NCI-H2107 treated with DMSO at 0.1 percent for 48 hours (cell line): ENCODE data around the gene RHOT1.
A peak's percentile ranks its signal among the peaks of the same experiment; 100 is the strongest.
"Not testable (repeated sequence)": the region's sequence is repeated elsewhere in the genome, so short reads cannot be mapped to it uniquely, and the experiment has no call there.

Experiments used
- DNase-seq: peaks from one replicate; lab custom pipeline; 2025; ENCODE audit not compliant: unreplicated experiment; lab: John Stamatoyannopoulos, UW

RHOT1 gene

DNA sequence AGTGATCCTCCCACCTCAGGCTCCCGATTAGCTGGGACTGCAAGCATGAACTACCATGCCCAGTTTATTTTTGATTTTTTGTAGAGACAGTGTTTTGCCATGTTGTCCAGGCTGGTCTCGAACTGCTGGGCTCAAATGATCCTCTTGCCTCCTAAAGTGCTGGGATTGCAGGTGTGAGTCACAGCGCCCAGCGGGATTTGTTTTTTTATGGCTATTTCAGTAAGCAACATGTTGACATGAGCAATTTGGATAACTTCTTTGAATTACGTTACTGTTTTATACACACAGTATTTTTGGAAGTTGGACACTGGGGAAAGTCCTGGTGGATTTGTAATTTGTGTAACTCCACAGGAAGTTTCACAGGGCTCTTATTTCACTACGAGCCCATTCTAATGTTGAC lies 18.5 kb upstream of the RHOT1 start:
- DNase-seq = no peak

DNA sequence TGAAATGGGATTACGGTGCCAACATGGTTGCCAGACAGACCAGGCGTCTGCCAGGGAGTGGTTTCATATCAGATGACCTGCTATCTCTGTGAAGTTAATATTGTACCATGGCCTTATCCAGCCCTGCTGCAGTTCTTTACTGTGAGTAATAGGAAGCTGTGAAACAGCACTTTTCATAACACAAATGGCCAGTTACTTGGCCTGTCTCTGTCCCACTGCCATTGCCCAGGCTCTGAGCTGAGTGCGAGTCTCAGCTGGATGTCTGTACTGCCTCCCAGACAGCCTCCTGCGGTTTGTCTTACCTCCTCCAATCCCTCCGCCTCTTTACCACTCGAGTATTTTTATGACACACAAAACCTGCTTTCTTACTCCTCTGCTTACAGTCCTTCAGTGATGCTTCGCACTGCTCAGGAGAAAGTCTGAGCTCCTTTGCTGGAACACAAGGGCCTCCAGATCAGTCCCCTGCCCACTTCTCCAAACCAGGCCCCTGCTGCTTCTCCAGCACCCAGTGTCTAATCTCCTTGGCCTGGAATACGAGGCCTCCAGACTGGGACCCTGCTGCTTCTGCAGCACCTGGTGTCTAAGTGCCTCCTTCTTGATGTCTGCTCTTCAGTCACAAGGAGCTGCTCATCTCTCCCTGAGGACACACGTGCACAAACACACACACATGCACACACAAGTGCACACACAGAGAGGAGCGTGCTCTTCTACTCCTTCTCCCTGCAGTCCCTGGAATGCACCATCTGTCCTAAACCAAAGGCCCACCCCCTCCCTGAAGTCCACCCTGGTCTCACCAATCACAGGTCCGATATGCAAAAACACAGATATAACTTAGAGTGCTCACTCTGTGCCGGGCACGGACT lies 17.1 kb upstream of the RHOT1 start:
- no peak for DNase-seq

- DNase-seq = no peak
These were observed 16.5 kb upstream of the RHOT1 start for GRCh38 chr17:32125848-32126153.

DNA sequence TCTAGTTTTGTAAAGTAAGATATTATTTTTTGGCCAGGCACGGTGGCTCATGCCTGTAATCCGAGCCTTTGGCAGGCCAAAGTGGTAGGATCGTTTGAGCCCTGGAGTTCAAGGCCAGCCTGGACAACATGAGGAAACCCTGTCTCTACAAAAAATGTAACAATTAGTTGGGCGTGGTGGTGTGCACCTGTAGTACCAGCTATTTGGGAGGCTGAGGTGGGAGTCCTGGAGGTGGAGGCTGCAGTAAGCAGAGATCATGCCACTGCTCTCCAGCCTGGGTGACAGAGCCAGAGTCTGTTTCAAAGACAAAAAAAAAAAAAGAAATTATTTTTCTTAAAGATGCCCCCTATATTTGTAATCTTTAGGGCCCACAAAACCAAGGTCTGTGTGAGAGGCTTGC lies 16.0 kb upstream of the RHOT1 start:
- no peak for DNase-seq

- DNase-seq = no peak
These were observed 15.6 kb upstream of the RHOT1 start for GRCh38 chr17:32126746-32127145.

DNA sequence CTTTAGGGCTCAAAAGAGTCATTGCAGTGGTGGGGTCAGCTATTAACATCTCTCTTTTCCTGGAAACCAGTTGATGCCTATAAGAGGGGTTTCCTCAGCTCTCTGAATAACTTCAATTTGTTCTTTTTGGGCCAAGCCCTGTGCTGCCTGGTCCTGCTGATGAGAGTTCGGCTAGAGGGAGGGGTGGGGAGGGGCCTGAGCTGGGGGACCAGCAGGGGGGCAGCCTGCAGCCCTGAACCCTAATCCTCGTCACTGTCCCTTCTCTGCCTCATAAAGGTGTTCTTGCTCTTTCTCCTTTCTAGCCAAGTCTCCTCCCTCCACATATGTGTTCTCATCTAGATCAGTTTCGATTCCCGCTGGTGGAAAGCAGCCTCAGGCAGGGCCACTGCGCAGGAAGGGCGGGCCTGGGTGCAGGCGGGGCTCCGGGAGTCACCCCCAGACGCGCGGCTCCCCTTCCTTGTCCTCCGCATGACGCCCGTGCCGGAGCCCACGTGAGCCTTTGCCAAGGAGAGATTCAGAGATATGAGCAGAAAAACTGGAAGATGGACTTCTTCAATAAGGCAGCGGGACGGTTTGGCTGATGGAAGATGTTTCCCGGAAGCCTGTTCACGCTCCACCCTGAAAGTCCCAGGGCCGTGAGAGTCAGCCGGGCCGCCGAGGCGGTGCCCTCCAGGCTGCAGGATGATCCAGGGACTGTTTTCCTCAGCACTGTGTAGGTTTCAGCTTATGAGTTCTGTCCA lies 15.0 kb upstream of the RHOT1 start:
- DNase-seq = peak; percentile 65

DNA sequence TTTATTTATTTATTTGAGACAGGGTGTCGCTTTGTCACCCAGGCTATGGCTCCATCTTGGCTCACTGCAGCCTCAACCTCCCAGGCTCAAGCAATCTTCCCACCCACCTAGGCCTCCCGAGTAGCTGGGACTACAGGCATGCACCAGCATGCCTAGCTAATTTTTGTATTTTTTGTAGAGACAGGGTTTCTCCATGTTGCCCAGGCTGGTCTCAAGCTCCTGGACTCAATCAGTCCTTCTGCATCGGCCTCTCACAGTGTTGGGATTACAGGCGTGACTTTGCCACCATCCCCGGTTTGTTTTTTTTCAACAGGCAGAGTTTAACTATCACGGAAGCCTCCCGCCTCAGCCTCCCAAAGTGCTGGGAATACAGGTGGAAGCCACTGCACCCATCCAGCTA lies 13.8 kb upstream of the RHOT1 start:
- DNase-seq = not testable (repeated sequence)

GRCh38 chr17:32135497-32136117 lies 6.7 kb upstream of the RHOT1 start:
- not testable (repeated sequence) for DNase-seq

DNA sequence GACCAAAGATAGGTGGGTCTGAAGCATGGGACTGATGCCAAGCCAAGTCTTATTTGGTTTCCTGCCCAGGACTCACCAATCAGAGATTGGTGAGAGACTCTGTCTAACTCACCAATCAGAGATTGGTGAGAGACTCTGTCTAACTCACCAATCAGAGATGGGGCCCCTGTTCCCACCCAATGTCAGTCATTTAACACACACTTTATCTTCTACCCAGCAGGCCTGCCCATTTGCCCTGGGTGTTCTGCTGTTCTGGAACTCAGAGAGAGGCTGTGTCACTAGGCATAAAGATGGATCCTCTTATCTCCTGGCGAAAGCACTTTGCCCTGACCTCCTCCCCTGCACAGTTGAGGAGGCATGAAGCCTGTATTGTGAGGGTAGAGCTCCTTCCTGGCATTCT lies 5.4 kb upstream of the RHOT1 start:
- DNase-seq = no peak

DNA sequence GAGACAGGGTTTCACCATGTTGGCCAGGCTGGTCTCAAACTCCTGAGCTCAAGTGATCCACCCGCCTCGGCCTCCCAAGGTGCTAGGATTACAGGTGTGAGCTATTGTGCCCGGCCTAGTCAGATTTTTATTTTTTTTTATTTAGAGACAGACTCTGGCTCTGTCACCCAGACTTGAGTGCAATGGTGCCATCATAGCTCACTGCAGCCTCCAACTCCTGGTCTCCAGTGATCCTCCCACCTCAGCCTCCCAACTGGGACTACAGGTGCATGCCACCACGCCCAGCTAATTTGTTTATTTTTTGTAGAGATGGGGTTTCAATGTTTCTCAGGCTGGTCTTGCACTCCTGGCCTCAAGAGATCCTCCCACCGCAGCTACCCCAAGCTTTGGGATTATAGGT lies 2.8 kb upstream of the RHOT1 start:
- not testable (repeated sequence) for DNase-seq

GRCh38 chr17:32141258-32141657 lies 1.0 kb upstream of the RHOT1 start:
- peak; percentile 81 for DNase-seq

- no peak for DNase-seq
These were observed 644 bp upstream of the RHOT1 start for GRCh38 chr17:32141679-32142037.

- DNase-seq = peak; percentile 31
These were observed 690 bp downstream of the RHOT1 start for GRCh38 chr17:32142857-32143526.

GRCh38 chr17:32143527-32143870 lies 1.2 kb downstream of the RHOT1 start:
- DNase-seq = no peak

- DNase-seq = not testable (repeated sequence)
These were observed 2.1 kb downstream of the RHOT1 start for GRCh38 chr17:32144442-32144841.

DNA sequence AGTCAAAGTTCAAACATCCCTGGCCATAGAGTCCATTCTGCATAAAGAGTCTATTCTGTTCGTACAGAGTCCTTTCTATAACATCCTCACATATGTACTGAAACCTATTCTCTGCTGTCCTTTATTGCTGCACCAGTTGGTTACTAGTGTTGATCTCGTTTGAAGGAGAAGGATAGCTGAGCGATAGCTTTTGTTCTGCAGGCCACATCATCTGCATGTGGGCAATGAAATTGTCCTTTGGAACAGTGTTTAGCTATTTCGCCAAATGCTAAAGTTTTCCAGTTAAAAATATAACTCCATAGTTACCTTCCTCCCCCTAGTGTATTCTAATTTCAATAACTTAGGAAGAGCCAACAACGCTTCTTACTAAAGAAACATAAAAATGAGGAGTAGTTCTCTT lies 6.0 kb downstream of the RHOT1 start:
- no peak for DNase-seq

DNA sequence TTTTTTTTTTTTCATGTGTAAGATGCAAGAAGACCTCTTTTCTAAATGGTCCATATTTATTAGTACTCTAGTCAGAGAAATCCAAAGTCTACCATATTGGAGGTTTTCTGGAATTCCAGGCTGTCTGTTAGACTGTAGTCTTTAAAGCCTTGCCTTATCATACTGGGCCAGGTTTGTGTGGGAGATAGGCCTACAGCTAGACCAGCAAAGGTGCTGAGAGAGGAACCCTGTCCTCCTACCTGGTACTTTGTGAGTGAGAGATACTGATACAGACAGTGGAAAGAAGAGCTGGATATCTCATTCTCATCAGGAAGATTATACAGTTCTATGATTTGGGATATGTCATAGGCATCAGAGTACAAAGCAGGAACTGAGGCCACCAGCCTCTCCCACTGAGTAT lies 8.1 kb downstream of the RHOT1 start:
- DNase-seq = no peak

DNA sequence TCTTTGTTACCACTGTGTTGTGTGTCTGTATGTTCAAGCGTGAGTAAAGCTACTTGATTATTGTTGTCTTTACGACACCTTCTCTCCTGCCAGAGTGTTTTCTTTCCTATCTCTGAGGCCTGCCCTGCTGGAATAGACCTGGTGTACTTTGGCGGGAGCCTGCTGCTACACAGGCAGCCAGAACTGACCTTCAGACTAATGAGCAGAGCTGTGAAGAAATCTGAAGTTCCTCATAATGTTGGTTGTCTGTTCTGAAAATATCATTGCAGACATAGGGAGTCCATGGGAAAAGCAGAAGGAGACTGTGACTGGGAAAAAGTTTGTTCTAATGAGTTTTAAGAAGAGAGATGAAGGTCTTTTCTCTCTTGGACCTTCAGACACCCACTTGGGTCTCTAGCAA lies 9.8 kb downstream of the RHOT1 start:
- no peak for DNase-seq

DNA sequence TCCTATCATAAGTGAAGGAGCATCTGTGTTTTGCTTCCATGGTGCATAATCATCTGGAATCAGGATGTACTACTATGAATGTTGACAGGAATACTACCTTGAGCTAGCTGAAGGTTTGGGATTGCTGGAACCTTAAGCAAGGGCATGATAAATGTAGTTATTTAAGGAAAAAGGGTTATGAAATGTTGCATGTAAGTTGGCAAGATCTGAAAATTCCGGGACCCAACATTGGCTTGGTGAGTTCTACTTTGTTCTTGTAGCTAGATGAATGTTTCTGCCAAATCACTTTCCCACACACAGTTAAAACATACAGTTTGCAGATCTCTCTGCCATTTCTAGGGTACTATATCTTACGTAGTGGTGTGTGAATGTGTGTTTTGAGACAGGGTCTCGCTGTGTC lies 13.6 kb downstream of the RHOT1 start:
- DNase-seq = no peak

- no peak for DNase-seq
These were observed 14.4 kb downstream of the RHOT1 start for GRCh38 chr17:32156656-32157055.

DNA sequence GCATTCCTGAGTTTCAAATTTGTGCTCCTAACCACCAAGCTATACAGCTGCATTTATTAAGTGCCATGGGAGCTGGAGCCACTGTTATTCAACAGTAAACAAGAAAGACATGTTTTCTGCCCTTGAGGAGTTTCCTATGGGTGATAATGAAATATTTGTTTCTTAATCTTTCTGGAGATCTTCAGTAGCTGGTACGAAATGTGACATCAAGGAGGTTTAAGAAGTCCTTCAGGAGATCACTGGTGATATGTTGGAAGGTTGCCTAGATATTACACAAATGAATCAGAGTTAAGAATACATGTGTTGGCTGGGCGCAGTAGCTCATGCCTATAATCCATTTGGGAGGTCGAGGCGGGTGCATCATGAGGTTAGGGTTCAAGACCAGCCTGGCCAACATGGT lies 14.9 kb downstream of the RHOT1 start:
- no peak for DNase-seq
